ENCODE results near the gene ACOT7.
A peak's percentile ranks its signal among the peaks of the same experiment; 100 is the strongest.

ACOT7 gene

GRCh38 chr1:6359216-6360116, 34.1 kb downstream of the ACOT7 start:
- DNase-seq = no peak

GRCh38 chr1:6358757-6359201, 34.8 kb downstream of the ACOT7 start:
- no peak for DNase-seq

- DNase-seq = no peak
These were observed 35.4 kb downstream of the ACOT7 start for GRCh38 chr1:6358144-6358624.

- DNase-seq = no peak
These were observed 36.2 kb downstream of the ACOT7 start for GRCh38 chr1:6357243-6357936.

- DNase-seq = no peak
These were observed 37.9 kb downstream of the ACOT7 start for GRCh38 chr1:6355621-6356020.

GRCh38 chr1:6354659-6355317, 38.8 kb downstream of the ACOT7 start:
- no peak for DNase-seq

GRCh38 chr1:6353955-6354658, 39.5 kb downstream of the ACOT7 start:
- no peak for DNase-seq

- DNase-seq = no peak
These were observed 40.0 kb downstream of the ACOT7 start for GRCh38 chr1:6353619-6353954.

GRCh38 chr1:6352138-6352563, 41.4 kb downstream of the ACOT7 start:
- DNase-seq = no peak

GRCh38 chr1:6351480-6352137, 42.0 kb downstream of the ACOT7 start:
- DNase-seq = no peak

- no peak for DNase-seq
These were observed 43.0 kb downstream of the ACOT7 start for GRCh38 chr1:6350416-6351088.

GRCh38 chr1:6349254-6349943, 44.2 kb downstream of the ACOT7 start:
- no peak for DNase-seq

- DNase-seq = no peak
These were observed 44.9 kb downstream of the ACOT7 start for GRCh38 chr1:6348511-6349191.

GRCh38 chr1:6347641-6348487, 45.7 kb downstream of the ACOT7 start:
- DNase-seq = no peak

GRCh38 chr1:6345460-6345859, 48.1 kb downstream of the ACOT7 start:
- DNase-seq = no peak

GRCh38 chr1:6345009-6345408, 48.6 kb downstream of the ACOT7 start:
- DNase-seq = no peak

- peak; percentile 24 to 30 for DNase-seq
These were observed 49.8 kb downstream of the ACOT7 start for GRCh38 chr1:6343506-6344405.

GRCh38 chr1:6342056-6342455, 51.5 kb downstream of the ACOT7 start:
- DNase-seq = no peak
